NOMO-1 treated with DMSO at 0.1 percent for 48 hours (cell line): ENCODE data around the gene DDX51.
"Not testable (repeated sequence)": the region's sequence is repeated elsewhere in the genome, so short reads cannot be mapped to it uniquely, and the experiment has no call there.

Source experiments
- DNase-seq: peaks from one replicate; lab custom pipeline; 2025; ENCODE audit not compliant: unreplicated experiment; lab: John Stamatoyannopoulos, UW

The DDX51 gene

DNA sequence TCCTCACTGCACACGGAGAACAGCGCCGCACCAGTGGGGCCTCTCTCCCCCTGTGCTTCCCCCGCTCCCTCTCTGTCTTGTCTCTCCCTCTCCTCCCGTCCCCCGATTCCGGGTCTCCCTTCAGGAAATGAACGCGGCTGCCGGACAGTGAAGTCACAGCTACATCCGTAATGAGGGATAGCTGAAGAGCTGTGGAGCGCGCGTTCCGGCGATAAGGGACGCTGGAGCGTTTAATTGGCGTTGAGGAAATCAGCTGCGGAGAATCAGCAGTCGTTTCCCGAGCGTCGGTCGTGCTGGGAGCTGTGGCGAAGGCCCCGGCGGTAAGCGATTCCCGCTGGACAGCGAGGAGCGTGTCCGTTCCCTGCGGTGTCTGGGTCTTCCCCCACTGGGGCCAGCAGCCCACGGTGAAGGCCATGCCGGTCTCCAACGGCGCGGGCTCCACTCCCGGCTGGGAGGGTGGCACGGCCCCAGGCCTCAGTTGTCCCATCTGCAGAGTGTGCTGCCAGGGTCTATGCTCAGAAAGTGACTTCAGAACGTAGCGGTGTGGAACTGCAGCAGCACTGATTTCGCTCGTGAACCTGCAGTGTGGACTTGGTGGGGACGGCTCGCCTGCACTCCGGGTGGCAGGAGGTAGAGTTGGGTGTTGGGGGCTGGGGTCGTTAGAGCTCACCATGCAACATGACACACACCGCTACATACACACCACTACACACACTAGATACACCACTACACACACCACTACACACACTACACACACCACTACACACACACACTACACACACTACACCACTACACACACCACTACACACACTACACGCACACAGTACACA, 11.0 kb upstream of the DDX51 start:
- DNase-seq, result no peak

DNA sequence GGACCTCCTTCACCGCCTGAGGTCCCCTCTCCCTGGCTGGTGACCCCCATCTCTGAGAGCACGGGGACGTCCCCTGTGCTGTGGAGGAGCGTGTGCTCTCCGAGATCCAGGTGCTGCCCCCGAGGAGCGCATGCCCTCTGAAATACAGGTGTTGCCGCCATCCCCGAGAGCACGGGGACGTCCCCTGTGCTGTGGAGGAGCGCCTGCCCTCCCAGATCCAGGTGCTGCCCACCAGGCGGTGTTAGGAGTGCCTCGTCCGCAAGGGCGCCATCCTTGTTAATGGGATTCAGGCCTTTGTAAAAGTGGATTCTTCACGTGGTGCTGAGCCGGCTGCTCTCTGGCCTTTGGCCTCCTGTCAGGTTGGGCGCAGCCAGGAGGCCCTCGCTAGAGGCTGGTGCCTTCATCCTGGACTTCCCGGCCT, 10.2 kb upstream of the DDX51 start:
- DNase-seq, result no peak

GRCh38 chr12:132153501-132154340, 9.6 kb upstream of the DDX51 start:
- peak; percentile 63 for DNase-seq

- no peak for DNase-seq
Measured at GRCh38 chr12:132152953-132153352, 8.8 kb upstream of the DDX51 start.

- no peak for DNase-seq
Measured at GRCh38 chr12:132152411-132152821, 8.3 kb upstream of the DDX51 start.

- DNase-seq, result no peak
Measured at GRCh38 chr12:132151766-132152410, 7.8 kb upstream of the DDX51 start.

DNA sequence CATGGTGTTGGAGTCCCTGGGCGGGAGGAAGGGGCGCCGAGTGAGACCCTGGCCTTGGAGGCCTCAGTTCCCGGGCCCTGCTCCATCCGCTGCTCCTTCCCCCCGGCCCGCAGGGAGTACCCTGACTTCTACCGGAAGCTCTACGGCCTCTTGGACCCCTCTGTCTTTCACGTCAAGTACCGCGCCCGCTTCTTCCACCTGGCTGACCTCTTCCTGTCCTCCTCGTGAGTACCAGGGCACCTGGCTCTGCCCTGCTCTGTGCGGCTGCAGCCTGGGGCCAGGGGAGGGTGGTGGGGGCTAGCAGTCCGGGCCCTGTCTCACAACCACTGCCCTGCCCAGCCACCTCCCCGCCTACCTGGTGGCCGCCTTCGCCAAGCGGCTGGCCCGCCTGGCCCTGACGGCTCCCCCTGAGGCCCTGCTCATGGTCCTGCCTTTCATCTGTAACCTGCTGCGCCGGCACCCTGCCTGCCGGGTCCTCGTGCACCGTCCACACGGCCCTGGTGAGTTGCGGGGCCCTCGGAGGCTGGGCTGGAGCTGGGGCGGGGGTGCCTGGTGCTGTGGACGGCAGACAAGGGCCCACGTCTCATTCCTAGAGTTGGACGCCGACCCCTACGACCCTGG, 7.1 kb upstream of the DDX51 start:
- DNase-seq, result no peak

- DNase-seq, result no peak
Measured at GRCh38 chr12:132150780-132151144, 6.6 kb upstream of the DDX51 start.

DNA sequence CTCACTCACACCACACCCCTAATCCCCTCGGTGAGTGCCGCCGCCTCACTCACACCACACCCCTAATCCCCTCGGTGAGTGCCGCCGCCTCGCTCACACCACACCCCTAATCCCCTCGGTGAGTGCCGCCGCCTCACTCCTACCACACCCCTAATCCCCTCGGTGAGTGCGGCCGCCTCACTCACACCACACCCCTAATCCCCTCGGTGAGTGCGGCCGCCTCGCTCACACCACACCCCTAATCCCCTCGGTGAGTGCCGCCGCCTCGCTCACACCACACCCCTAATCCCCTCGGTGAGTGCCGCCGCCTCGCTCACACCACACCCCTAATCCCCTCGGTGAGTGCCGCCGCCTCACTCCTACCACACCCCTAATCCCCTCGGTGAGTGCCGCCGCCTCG, 5.4 kb upstream of the DDX51 start:
- DNase-seq, result not testable (repeated sequence)

GRCh38 chr12:132148368-132149045, 4.4 kb upstream of the DDX51 start:
- no peak for DNase-seq

- no peak for DNase-seq
Measured at GRCh38 chr12:132147423-132148367, 3.6 kb upstream of the DDX51 start.

GRCh38 chr12:132146772-132147422, 2.8 kb upstream of the DDX51 start:
- no peak for DNase-seq

- DNase-seq, result no peak
Measured at GRCh38 chr12:132146098-132146497, 2.0 kb upstream of the DDX51 start.

DNA sequence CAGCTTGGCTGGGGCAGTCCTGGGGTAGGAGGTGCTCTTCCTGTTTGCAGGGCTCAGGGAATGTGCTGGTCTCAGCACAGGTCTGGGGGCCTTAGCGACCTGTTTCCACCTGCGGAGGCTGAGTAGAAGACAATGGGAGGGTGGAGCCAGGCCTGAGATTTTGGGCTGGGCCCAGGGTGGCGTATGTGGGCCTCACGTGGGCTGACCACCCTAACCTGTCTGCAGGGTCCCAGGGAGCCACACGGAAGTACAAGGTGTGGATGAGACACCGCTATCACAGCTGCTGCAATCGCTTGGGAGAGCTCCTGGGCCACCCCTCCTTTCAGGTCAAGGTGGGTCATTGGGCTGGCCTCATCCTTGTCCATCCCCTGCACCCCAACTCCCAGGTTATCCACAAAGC, 1.2 kb upstream of the DDX51 start:
- no peak for DNase-seq

DNA sequence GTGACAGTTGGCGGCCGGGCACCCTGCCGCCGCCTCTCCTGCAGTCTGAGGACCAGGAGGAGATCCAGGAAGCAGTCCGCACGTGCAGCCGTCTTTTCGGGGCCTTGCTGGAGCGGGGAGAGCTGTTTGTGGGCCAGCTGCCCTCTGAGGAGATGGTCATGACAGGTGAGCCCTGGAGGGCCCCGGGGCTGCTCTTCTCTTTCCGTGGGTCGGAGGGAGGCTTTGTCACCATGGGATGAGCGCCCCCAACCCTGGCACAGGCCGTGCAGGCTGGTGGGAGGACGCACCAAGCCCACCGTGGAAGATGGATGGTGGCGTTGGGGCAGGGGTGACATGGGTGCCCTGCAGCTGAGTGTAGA, 670 bp upstream of the DDX51 start:
- DNase-seq, result no peak

DNA sequence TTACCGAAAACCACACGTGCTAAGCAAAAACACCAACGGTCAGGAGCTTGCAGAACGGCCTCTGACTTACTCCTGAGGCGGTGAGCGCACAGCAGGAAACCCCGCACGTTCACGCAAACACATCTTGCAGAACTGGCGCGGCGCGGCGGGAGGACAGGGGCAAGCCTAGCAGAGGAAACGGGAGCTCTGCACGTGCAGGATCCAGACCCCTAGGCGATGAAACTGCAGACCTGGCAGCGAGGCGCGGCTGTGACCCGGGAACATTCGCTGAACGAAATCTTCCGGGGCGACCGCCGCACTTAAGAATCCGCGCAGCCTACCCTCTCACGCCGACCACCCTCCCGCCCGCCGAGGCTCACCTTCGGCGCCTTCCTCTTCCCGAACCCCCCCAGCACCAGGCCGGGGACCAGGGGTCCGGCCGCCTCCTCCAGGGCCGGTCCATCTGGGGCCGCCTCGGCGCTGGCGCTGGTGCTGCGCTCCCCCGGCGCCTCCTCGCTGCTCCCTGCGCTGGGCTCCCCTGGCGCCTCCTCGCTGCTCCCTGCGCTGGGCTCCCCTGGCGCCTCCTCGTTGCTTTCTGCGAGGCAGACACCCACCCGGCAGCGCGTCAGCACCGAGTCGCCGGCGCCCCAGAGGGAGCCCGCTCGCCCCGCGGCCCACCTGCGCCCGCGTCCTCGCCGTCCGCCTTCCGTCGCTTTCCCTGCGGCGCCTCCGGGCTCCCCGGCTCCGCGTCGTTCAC, 615 bp downstream of the DDX51 start:
- no peak for DNase-seq

DNA sequence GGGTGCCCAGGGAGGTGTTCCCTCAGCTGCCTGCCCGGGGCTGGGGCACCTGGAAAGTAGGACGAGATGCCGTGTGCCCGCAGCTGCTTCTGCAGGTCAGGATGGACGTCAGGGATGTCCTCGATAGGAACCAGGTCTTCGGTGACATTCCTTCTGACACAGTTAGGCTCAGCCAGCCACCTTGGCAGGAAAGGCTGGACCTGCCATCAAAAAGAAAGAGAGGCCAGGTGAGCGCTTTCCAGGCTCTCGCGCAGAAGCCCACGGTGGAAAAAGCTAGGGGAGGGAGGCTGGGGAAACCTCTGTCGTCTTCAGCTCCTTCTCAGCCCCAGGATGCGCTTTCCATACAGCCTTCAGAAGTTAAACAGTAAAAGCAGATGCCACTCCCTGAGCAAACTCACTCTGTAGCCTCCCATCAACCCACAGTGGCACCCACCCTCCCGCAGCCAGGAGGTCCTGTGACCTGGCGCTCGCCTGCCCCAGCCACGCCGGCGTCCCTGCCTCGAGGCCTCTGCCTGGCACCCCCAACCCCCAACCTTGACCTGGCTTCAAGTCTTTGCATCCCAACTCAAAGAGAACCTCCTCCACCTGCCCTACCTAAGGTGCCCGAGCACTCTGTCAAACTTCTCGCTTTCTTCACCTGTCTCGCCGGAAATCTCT, 1.3 kb downstream of the DDX51 start:
- DNase-seq, result no peak
